ENCODE measurements around the gene PSMC5.

GRCh38 chr17:63841350-63842172 lies 14.3 kb downstream of the PSMC5 start:
- TF ChIP-seq GATA3 (IDR thresholded peaks at IDR 0.05; ENCODE audit: low read depth, low read length) (no peak), GATA2 (IDR thresholded peaks at IDR 0.05; ENCODE audit: low read depth, low read length) (no peak)
